Thyroid gland (tissue), 4 donors: ENCODE results near the gene C1orf35. TPM values are rescaled to one million over a fixed set of nuclear protein-coding genes. Genes with fewer than 3 reads are reported as not detected.

Experiments used
- DNase-seq, 2 donors: peaks; one replicate each; pipeline ENCODE4 v3.0.0-alpha.2; 2019
- H3K27ac ChIP-seq, 3 donors: fragments of 200-600 bp; sonication (generic); 1 replicate in 2 of 3; 2 replicates in 1 of 3; pipeline ENCODE4 v1.5.1; 2016 to 2019; ENCODE audit warnings: mild to moderate bottlenecking in 1 of 3, moderate library complexity in 1 of 3
- H3K27me3 ChIP-seq: fragments of 200-600 bp; sonication (generic); one replicate; pipeline ENCODE4 v1.5.1; 2019
- H3K36me3 ChIP-seq, 2 donors: fragments of 200-600 bp; sonication (generic); one replicate each; pipeline ENCODE4 v1.5.1; 2016 to 2019
- H3K4me1 ChIP-seq, 2 donors: fragments of 200-600 bp; sonication (generic); one replicate each; pipeline ENCODE4 v1.5.1; 2017 to 2019
- H3K4me3 ChIP-seq, 3 donors: fragments of 200-600 bp; sonication (generic); replicated peaks in 1 of 3; 1 replicate in 2 of 3; 2 replicates in 1 of 3; pipeline ENCODE4 v1.5.1; 2016; ENCODE audit warnings: mild to moderate bottlenecking in 1 of 3
- H3K9me3 ChIP-seq: fragments of 200-600 bp; sonication (generic); one replicate; pipeline ENCODE4 v1.5.1; 2017
- POLR2A ChIP-seq, 2 donors: fragments of 450-650 bp; IDR thresholded peaks; one replicate each; pipeline ENCODE4 v1.6.1; 2017; ENCODE audit warnings: antibody characterized with exemption in 2 of 2, mild to moderate bottlenecking in 2 of 2, moderate library complexity in 1 of 2
- WGBS, 2 donors: methylation state at CpG; one replicate each; pipeline ENCODE4 v1.1.5; 2017; 5-methylcytosine and 5-hydroxymethylcytosine counted together
- intact Hi-C: fragments of 100-400 bp; cut with DNase I; formaldehyde crosslinking; loops from one replicate; pipeline ENCODE4 v1.15.1; 2023
- total RNA-seq, 4 donors: library from RNA; depleted of rRNA; stranded (reverse); fragments of >200 nt; gene quantifications; one replicate each; pipeline ENCODE4 v1.2.3, GENCODE V29; 2016
- TF ChIP-seq, protein P1 (sequence below), 6 experiments: fragments of 200-600 bp in 3 of 6; fragments of 450-650 bp in 3 of 6; sonication (generic) in 3 of 6; IDR thresholded peaks; one replicate each; pipeline ENCODE4 v1.5.1; 2016 to 2019; ENCODE audit warnings: antibody characterized with exemption in 6 of 6, mild to moderate bottlenecking in 2 of 6, inconsistent platforms in 1 of 6, moderate library complexity in 1 of 6

The C1orf35 gene
- total RNA-seq, 4 donors from 2014 or later, result 8.3 to 26.5 (median 13.6) TPM

DNA sequence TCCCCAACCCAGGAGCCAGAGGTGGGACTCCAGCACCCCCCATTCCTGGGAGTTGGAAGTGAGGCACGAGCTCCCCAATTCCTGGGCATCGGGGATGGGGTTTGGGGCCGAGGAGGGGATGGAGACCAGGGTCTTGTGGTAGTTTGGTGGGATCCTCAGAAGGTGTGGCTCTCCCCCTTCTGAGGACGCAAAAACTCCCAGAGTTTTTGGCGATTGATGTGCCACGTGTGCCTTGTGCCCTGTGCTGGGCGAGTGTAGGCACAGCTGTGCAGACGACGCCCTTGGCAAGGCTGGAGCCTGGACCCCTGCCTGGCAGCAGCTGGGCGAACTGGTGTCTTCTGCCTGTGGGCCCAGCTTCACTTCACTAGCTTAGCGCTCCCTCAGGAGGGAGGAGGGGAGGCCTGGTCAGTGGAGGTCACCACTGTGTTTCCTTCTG is 39.6 kb upstream of the C1orf35 start:
- Histone ChIP-seq H3K9me3 (no peaks in the 10 kb centered on the region), H3K27me3 (no peaks in the 10 kb centered on the region), H3K36me3 (peaks cover 12% of the 10 kb centered on the region in 2 donors), H3K4me3 (no peak overlapping the region), H3K4me1 (peaks cover 23 to 36% of the 10 kb centered on the region in 2 donors), H3K27ac (peak overlapping the region in 1 of 3 donors; percentile 5)
- intact Hi-C loops, result loop anchor here (5.0 kb wide), 1 partner anchor 35 kb away; the partner anchor contains the start of gene MRPL55
- no peak for TF ChIP-seq POLR2A (IDR thresholded peaks at IDR 0.05)
- TF ChIP-seq, protein P1, sequence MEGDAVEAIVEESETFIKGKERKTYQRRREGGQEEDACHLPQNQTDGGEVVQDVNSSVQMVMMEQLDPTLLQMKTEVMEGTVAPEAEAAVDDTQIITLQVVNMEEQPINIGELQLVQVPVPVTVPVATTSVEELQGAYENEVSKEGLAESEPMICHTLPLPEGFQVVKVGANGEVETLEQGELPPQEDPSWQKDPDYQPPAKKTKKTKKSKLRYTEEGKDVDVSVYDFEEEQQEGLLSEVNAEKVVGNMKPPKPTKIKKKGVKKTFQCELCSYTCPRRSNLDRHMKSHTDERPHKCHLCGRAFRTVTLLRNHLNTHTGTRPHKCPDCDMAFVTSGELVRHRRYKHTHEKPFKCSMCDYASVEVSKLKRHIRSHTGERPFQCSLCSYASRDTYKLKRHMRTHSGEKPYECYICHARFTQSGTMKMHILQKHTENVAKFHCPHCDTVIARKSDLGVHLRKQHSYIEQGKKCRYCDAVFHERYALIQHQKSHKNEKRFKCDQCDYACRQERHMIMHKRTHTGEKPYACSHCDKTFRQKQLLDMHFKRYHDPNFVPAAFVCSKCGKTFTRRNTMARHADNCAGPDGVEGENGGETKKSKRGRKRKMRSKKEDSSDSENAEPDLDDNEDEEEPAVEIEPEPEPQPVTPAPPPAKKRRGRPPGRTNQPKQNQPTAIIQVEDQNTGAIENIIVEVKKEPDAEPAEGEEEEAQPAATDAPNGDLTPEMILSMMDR (IDR thresholded peaks at IDR 0.05), result no peak
- no peak for DNase-seq
- WGBS, 2 donors, result 90 to 91% methylated on average over 10 to 11 of the region's 11 CpGs

DNA sequence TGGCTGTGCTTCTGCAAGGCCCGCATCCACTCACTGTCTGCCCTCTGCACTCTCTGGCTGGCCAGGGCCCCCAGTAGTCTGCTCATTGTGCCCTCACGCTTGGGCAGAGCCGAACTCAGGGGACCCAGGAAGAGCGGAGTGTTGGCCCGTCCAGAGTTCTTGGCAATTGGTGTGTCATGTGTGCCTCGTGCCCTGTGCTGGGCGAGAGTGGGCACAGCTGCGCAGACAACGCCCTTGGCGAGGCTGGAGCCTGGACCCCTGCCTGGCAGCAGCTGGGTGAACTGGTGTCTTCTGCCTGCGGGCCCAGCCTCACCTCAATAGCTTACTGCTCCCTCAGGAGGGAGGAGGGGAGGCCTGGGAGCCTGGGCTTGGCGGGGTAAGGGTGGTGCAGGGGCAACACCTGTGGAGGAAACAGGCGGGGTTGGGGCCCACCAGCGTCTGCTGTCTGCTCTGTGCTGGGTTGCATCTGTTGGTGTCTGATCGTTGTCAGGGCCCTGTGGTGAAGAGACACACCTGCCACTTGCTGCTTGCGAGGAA is 39.1 kb upstream of the C1orf35 start:
- 73 to 90% methylated on average over 11 to 14 of the region's 16 CpGs for WGBS, 2 donors
- DNase-seq, result no peak
- TF ChIP-seq, protein P1 (IDR thresholded peaks at IDR 0.05), result no peak
- TF ChIP-seq POLR2A (IDR thresholded peaks at IDR 0.05), result no peak
- Histone ChIP-seq H3K9me3 (no peaks in the 10 kb centered on the region), H3K27ac (peak overlapping the region in 1 of 3 donors; percentile 97), H3K27me3 (no peaks in the 10 kb centered on the region), H3K4me3 (peak overlapping the region in 1 of 3 donors; percentile 98), H3K36me3 (peaks cover 9% of the 10 kb centered on the region in 2 donors), H3K4me1 (peaks cover 23 to 36% of the 10 kb centered on the region in 2 donors)
- intact Hi-C loops, result loop anchor here (5.0 kb wide), 1 partner anchor 35 kb away; the partner anchor contains the start of gene MRPL55

DNA sequence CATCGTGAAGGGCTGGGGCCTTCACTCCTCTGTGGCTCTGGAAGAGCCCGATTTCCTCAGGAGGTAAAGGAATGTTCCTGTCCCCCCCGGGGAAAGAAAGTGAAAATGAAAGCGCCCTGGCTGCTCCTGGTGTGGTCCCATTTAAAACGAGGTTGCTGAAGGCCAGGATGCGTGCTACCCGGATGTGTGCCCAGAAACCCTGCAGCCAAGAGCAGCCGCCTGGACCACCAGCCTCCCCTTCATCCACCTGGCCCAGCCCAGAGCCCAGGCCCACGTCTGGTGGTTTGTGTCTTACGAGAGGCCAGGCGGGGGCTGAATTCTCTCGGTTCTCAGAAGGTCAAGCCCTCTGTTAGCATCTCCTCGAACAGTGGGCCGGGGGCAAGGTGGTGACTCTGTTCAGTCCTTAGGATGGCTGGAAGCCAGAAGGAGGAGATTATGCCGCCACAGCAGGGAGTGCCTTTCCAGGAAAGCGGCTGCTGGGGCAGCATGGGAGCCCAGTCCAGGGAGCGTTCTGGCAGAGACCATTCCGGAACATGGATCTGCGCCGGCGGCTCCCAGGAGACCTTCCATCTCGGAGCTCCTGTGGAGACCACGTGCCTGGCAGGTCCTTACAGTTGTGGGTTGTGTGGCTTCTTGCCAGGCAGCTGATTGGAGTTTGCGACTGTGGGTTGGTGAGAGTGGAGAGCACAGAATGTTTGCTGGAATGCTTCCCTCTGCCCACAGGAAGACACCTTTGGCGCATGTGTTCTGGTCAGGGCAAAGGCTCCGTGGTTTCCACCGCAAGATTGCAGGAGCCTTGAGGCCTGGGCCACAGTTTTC is 38.3 kb upstream of the C1orf35 start:
- DNase-seq, result no peak
- H3K4me1 ChIP-seq, result peaks cover 23 to 36% of the 10 kb centered on the region in 2 donors
- intact Hi-C loops, result loop anchor here (5.0 kb wide), 1 partner anchor 34 kb away; the partner anchor contains the start of gene MRPL55

DNA sequence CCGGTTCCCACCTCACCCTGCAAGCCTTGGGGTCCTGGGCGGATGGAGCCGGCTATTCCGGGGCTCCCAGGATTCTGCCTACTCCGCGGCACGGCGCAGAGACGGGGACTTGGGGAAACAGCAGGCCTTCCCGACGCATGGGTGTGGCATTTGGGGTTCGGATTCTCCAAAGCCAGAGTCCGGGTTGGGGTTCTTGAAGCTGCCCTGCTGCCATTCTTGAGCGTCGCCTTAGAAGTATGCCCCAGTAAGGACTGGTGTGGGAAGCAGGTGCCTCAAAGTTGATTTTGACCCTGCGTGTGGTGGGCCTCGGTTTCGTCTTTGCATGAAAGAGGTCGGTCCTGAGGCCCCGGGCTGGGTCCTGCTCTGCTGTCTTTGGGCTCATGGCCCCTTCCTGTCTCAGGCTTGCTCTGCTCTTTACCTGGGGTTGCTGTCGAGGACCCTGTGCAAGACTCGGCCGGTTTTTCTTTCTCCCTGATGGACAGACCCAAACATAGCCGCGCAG is 37.6 kb upstream of the C1orf35 start:
- DNase-seq, result no peak
- H3K27me3 ChIP-seq, result no peaks in the 10 kb centered on the region
- H3K9me3 ChIP-seq, result no peaks in the 10 kb centered on the region
- peaks cover 23 to 36% of the 10 kb centered on the region in 2 donors for H3K4me1 ChIP-seq
- WGBS, 2 donors, result 8 to 33% methylated on average over 4 to 5 of the region's 25 CpGs
- intact Hi-C loops, result loop anchor here (5.0 kb wide), 1 partner anchor 33 kb away; the partner anchor contains the start of gene MRPL55
- peak overlapping the region; percentile 82 to 98 (median 96) for H3K4me3 ChIP-seq
- peak overlapping the region; percentile 82 to 97 (median 90) for H3K27ac ChIP-seq
- TF ChIP-seq, protein P1 (IDR thresholded peaks at IDR 0.05), result no peak
- no peak for TF ChIP-seq POLR2A (IDR thresholded peaks at IDR 0.05)
- peaks cover 0 to 2% of the 10 kb centered on the region in 2 donors for H3K36me3 ChIP-seq

More for the DNA sequence above, 38.3 kb upstream of the C1orf35 start:
- H3K27me3 ChIP-seq, result no peaks in the 10 kb centered on the region
- no peaks in the 10 kb centered on the region for H3K9me3 ChIP-seq
- TF ChIP-seq, protein P1 (IDR thresholded peaks at IDR 0.05), result no peak
- TF ChIP-seq POLR2A (IDR thresholded peaks at IDR 0.05), result no peak
- peak overlapping the region; percentile 82 to 97 (median 90) for H3K27ac ChIP-seq
- 41 to 49% methylated on average over 9 to 27 of the region's 27 CpGs for WGBS, 2 donors
- H3K36me3 ChIP-seq, result peaks cover 3 to 4% of the 10 kb centered on the region in 2 donors
- H3K4me3 ChIP-seq, result peak overlapping the region; percentile 82 to 98 (median 96)
